ENCODE results near the gene LRP5.
A peak's percentile ranks its signal among the peaks of the same experiment; 100 is the strongest.
"Not testable (repeated sequence)": the region's sequence is repeated elsewhere in the genome, so short reads cannot be mapped to it uniquely, and the experiment has no call there.

LRP5 gene

GRCh38 chr11:68387840-68388239 is 75.4 kb downstream of the LRP5 start:
- no peak for DNase-seq

GRCh38 chr11:68388595-68389198 is 76.3 kb downstream of the LRP5 start:
- DNase-seq, result no peak

GRCh38 chr11:68390315-68390714 is 77.9 kb downstream of the LRP5 start:
- no peak for DNase-seq

- no peak for DNase-seq
These were observed 80.4 kb downstream of the LRP5 start for GRCh38 chr11:68392822-68393221.

- no peak for DNase-seq
These were observed 84.1 kb downstream of the LRP5 start for GRCh38 chr11:68396516-68396915.

GRCh38 chr11:68397256-68397655 is 84.9 kb downstream of the LRP5 start:
- DNase-seq, result no peak

DNA sequence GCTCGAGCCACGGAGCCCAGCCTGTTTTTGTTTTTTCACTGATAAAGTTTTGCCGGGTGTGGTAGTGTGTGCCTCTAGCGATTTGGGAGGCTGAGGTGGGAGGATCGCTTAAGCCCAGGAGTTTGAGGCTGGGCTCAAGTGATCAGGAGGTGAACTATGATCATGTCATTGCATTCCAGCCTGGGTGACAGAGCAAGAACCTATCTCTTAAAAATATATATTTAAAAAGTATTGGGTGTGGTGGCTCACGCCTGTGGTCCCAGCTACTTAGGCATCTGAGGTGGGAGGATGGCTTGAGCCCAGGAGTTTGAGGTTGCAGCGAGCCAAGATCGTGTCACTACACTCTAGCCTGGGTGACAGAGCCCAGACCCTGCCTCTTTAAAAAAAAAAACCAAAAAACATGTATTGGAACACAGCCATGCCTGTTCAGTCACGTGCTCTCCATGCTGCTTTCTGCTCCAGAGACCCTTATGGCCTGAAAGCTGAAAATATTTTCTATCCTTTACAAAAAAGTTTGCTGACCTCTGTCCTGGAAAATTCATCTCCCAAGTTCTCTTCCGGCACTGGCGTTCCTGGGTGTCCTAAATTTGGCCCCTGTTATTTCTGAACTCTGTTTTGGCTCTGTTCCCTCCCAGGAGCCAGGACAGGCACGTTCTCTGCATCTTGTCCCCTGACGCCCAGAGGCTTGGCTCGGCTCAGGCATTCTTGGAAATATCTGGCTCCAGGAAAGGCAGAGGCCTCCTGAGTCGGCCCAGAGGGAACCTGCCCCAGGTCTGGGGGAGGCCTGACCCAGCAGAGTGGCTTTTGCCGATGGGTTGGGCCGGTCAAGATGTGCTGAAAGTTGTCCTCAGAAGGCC is 86.8 kb downstream of the LRP5 start:
- peak in 1 of 56 donors; percentile 8 for DNase-seq

DNA sequence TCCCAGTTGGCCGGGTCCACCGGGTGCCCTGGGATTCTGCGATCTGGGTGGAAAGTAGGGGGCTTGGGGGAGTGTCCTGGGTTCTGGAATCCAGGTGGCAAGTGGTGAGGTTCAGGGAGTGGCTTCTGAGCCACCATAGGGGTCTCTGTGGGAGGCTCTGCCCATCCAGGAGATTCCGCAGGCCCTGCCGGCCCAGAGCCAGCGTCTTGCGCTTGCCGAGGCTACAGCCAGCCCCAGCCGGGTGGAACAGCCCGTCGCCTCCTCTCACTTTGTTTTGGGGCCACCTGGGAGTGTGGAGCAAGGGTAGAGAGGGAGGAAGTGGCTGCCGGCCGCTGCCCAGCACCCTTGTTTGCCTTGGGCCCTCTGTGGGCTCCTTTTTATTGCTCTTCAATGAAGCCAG is 87.5 kb downstream of the LRP5 start:
- DNase-seq, result no peak

DNA sequence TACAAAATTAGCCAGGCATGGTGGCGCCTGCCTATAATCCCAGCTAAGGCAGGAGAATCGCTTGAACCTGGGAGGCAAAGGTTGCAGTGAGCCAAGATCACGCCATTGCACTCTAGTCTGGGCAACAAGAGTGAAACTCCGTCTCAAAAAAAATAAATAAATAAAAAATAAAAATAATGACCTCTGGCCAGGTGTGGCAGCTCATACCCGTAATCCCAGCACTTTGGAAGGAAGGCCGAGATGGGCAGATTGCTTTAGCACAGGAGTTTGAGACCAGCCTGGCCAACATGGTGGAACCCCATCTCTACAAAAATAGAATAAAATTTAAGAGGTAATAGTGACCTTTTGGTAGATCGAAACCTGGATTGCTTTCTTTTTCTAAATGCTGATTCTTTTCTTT is 88.2 kb downstream of the LRP5 start:
- not testable (repeated sequence) for DNase-seq

DNA sequence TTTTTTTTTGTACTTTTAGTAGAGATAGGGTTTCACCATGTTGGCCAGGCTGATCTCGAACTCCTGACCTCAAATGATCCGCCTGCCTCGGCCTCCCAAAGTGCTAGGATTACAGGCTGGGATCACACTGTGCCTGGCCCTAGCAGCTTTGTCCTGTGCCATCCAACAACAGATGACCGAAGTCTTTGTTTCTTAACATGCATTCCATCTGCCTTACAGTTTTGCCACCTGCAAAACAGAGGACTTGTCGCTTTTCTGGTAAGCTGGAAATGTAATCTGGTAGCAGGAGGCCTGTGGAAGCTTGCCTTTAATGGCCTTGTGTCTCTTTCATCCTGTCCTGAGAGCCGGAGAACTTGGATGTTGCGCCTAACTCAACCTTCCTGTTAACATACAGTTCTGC is 89.5 kb downstream of the LRP5 start:
- DNase-seq, result no peak

- DNase-seq, result no peak
These were observed 90.1 kb downstream of the LRP5 start for GRCh38 chr11:68402355-68403031.

GRCh38 chr11:68403424-68403823 is 91.0 kb downstream of the LRP5 start:
- no peak for DNase-seq

DNA sequence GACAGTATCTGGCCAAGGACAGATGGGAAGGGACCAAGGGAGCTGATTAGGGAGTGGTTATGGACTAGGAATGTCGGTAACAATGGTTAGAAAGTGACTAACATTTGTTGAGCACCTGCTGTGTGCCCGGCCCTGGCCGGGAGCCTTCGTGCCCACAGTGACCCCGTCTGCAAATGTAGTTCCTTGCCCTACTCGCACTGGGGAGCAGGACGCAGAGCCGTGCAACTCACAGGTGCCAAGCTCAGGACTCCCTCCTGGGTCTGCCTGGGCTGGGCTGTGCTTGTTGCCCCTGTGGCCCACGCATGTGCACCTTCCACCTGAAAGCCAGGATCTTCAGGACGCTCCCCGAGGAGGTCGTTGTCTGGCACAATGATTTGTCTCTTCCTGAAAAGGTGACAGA is 91.4 kb downstream of the LRP5 start:
- no peak for DNase-seq

DNA sequence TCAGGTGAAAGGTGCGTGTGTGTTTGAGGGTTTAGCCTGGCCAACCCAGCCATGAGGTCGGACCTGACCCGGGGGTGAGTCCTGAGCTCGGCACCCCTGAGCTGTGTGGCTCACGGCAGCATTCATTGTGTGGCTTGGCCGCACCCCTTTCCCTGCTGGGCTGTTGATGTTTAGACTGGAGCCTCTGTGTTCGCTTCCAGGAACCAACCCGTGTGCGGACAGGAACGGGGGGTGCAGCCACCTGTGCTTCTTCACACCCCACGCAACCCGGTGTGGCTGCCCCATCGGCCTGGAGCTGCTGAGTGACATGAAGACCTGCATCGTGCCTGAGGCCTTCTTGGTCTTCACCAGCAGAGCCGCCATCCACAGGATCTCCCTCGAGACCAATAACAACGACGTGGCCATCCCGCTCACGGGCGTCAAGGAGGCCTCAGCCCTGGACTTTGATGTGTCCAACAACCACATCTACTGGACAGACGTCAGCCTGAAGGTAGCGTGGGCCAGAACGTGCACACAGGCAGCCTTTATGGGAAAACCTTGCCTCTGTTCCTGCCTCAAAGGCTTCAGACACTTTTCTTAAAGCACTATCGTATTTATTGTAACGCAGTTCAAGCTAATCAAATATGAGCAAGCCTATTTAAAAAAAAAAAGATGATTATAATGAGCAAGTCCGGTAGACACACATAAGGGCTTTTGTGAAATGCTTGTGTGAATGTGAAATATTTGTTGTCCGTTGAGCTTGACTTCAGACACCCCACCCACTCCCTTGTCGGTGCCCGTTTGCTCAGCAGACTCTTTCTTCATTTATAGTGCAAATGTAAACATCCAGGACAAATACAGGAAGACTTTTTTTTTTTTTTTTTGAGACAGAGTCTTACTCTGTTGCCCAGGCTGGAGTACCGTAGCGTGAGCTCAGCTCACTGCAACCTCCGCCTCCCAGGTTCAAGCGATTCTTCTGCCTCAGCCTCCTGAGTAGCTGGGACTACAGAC is 94.2 kb downstream of the LRP5 start:
- no peak for DNase-seq

DNA sequence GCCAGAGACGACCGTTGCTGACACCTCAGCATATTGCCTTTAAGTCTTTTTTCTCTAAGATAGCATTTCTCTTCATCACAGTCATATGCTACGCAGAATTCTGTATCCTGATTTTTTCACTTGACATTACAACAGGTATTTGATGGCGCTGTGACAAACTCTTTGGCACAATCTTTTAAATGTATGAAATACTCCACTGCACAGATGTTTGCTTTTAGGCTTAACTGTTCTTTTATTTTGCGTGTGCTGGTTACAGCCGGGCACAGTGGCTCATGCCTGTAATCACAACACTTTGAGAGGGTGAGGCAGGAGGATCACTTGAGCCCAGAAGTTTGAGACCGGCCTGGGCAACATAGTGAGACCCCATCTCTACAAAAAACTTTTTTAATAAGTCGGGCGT is 96.1 kb downstream of the LRP5 start:
- DNase-seq, result no peak

DNA sequence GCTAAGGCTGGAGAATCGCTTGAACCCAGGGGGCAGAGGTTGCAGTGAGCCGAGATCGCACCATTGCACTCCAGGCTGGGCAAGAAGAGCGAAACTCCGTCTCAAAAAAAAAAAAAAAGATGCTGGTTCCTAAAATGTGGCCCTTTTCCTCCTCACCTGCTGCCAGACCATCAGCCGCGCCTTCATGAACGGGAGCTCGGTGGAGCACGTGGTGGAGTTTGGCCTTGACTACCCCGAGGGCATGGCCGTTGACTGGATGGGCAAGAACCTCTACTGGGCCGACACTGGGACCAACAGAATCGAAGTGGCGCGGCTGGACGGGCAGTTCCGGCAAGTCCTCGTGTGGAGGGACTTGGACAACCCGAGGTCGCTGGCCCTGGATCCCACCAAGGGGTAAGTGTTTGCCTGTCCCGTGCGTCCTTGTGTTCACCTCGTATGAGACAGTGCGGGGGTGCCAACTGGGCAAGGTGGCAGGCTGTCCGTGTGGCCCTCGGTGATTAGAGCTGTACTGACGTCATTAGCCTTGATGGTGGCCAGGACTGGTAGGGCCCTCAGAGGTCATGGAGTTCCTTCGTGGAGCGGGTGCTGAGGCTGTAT is 97.5 kb downstream of the LRP5 start:
- DNase-seq, result no peak

GRCh38 chr11:68411501-68411991 is 99.2 kb downstream of the LRP5 start:
- DNase-seq, result no peak

GRCh38 chr11:68412593-68413475 is 100.4 kb downstream of the LRP5 start:
- DNase-seq, result no peak

DNA sequence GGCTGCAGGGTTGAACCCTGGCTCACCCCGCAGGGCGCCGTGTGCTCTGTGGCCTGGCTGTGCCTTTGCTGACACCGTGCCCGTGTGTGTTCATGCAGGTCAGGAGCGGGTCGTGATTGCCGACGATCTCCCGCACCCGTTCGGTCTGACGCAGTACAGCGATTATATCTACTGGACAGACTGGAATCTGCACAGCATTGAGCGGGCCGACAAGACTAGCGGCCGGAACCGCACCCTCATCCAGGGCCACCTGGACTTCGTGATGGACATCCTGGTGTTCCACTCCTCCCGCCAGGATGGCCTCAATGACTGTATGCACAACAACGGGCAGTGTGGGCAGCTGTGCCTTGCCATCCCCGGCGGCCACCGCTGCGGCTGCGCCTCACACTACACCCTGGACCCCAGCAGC is 101.2 kb downstream of the LRP5 start:
- DNase-seq, result no peak

All from nucleus accumbens (tissue), 56 donors.